GM18858 (cell line): ENCODE data around the gene PDLIM5.
"Not testable (repeated sequence)": the region's sequence is repeated elsewhere in the genome, so short reads cannot be mapped to it uniquely, and the experiment has no call there.

Source experiments
- ATAC-seq: cut with Tn5 transposase; IDR thresholded peaks from one replicate; pipeline ENCODE4 v1.9.1; 2021; ENCODE audit not compliant: unreplicated experiment

Gene PDLIM5

DNA sequence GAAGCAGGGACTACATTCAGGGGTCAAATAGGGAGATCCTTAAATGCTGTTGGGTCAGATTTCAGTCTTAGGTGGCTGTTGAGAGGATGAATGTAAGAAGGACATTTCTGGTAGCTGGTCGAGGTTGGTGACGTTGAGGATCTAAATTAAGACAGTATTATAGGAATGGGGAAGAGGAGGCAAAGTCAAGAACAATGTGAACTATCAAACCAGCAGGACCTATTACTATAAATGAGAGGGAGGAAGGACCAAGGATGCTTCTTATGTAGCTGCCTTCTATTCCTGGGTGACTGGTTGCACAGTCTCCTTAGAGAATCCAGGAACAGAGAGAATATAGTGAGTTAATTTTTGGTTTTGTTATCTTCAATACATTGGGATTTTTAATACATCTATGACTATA, 187.6 kb downstream of the PDLIM5 start:
- no peak for ATAC-seq

DNA sequence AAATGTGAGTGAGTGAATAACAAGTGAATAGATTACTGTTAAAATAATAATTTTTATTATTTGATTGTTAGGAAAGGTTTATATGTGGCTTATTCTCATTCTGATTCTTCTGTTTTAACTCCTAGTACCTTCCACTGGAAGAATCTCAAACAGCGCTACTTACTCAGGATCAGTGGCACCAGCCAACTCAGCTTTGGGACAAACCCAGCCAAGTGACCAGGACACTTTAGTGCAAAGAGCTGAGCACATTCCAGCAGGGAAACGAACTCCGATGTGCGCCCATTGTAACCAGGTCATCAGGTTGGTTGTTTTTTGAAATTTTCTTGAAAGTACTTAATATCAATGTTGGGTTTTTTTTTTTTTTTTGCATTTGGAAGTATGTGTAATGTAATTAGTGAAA, 188.4 kb downstream of the PDLIM5 start:
- ATAC-seq = no peak

- ATAC-seq = no peak
These were observed 190.2 kb downstream of the PDLIM5 start for GRCh38 chr4:94641702-94642560.

- ATAC-seq = no peak
These were observed 190.8 kb downstream of the PDLIM5 start for GRCh38 chr4:94642561-94642866.

- ATAC-seq = no peak
These were observed 197.0 kb downstream of the PDLIM5 start for GRCh38 chr4:94648699-94649098.

DNA sequence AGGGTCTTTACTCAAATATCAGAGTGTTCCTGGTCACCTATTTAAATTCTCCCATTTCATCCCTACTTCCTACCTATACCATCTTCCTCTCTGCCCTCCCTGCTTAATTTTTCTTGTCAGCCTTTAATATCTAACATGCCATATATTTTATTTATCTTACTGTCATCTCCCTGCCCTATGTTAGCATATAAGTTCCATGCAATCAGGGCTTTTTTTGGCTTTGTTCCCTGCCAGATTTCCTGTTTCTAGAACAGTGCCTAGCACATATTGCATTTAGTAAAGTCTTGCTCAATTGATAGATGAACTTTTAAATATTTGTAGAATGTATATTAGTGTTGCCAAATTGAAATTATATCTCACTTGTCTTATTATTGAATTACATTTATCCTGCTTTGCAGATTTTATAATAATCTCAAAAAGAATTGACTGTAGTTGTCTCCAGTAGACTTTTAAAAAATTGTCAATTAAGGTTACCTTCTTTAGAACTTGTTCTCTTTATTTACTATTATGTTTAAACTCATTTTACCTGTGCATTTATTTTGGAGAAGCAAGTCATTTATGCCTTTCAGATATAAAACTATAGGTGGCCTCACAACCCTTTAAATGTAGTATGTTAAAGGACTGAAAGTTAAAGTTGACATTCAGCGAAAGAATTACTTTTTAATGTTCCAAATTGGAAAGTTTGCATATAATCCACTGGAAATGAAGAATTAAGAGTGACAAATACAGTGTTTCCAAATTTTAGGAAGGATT, 197.8 kb downstream of the PDLIM5 start:
- no peak for ATAC-seq

GRCh38 chr4:94650134-94650495, 198.4 kb downstream of the PDLIM5 start:
- ATAC-seq = no peak

- ATAC-seq = no peak
These were observed 198.9 kb downstream of the PDLIM5 start for GRCh38 chr4:94650690-94651089.

- no peak for ATAC-seq
These were observed 201.4 kb downstream of the PDLIM5 start for GRCh38 chr4:94653095-94653649.

GRCh38 chr4:94653984-94654609, 202.4 kb downstream of the PDLIM5 start:
- no peak for ATAC-seq

DNA sequence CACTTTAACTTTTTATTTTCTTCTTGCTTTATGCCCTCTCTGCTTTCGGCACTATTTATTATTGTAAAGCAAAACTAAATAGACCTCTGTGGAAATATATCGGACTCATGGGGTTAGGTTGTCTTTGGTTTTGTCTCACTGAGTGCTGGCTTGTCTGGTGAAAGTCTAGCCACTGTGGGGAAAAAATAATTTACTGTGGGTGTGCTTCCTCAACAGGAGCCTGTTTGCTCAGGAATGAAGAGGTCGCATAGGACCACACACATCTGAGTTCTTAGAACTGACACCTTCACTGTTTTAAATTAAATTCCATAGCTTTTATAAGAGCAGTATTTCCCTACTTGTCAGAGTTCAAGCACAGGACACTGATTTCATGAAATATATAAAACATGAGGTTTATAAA, 203.0 kb downstream of the PDLIM5 start:
- ATAC-seq = no peak

DNA sequence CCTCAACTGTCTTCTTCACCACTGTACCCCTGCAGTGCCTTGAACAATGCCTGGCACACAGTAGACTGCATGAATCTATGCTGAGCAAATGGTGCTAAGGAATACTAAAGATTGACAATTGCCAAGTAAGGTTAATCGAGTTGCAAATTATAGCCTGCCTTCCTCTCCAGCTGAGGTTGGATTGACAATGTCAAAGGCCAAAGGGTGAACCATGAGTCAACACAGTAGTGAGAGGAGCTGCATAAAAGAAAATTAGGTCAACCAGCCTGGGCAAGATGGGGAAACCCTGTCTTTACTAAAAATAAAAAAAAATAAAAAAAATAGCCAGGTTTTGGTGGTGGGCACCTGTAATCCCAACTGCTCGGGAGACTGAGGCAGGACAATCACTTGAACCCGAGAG, 208.9 kb downstream of the PDLIM5 start:
- no peak for ATAC-seq

DNA sequence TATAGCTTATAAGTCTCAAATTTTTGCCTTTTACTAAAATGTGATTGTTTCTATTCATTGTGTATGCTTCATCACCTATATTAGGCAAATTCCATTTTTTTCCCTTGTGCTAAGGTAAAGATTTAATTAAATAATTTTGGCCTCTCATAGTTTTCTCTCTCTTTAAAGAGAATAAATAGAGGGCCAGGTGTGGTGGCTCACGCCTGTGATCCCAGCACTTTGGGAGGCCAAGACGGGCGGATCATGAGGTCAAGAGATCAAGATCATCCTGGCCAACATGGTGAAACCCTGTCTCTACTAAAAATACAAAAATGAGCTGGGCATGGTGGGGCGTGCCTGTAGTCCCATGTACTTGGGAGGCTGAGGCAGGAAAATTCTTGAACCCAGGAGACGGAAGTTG, 213.3 kb downstream of the PDLIM5 start:
- not testable (repeated sequence) for ATAC-seq

DNA sequence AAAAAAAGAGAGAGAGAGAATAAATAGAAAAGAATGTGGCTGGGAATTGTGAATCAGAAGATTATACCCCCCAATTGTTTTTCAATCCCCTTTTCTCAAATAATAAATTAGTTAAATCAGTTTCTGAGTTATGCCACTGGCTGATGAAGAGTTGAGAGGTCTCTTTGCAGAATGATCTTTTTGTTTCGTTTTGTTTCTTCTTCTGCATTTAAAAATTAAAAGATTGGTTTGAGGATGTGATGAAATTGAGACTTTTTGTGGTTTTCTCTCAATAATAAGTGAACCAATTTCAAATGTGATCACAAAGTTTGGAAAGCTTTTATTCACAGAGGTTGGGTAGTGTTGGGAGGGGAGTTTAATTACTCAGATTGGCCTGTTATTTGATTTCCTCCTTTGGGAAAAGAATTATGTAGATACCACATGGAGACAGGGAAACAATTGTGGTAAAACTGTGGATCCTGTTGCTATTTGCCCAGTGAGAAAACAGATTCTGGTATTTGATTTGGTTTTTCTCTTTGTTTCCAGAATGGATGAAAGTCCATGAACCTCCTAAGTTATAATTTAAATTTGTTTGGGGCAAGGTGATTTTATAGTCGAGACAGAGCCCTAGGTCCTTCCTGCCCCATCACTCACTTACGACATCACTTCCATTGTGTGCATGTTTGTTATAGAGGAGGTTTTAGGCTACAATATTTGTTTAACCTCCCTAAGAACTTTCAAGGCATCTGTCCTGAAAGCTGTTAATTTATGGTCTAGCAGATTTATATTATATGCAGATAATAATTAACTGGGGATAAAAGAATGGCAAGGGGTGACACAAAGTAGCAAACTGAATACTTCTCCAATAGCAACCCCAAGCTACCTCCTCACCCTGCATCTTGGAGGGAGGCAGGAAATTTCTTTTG, 214.0 kb downstream of the PDLIM5 start:
- ATAC-seq = no peak

DNA sequence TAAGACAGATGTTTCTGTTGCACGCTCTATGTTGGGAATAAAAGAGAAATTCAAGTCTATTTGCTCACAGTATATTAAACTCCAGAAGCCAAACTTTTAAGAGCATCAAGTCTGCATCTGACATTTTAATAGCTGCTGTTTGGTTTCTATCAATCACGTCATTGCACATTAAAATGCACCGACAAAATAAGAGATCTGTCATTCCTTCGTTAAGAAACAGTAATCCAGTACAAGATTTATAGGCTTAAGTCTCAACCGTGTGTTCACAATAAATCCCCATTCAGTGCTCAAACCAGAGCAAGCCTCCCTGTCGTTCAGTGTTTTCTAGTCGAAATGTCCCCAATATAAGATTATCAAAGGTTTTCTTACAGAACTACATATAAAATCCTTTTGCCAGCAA, 217.0 kb downstream of the PDLIM5 start:
- ATAC-seq = no peak

DNA sequence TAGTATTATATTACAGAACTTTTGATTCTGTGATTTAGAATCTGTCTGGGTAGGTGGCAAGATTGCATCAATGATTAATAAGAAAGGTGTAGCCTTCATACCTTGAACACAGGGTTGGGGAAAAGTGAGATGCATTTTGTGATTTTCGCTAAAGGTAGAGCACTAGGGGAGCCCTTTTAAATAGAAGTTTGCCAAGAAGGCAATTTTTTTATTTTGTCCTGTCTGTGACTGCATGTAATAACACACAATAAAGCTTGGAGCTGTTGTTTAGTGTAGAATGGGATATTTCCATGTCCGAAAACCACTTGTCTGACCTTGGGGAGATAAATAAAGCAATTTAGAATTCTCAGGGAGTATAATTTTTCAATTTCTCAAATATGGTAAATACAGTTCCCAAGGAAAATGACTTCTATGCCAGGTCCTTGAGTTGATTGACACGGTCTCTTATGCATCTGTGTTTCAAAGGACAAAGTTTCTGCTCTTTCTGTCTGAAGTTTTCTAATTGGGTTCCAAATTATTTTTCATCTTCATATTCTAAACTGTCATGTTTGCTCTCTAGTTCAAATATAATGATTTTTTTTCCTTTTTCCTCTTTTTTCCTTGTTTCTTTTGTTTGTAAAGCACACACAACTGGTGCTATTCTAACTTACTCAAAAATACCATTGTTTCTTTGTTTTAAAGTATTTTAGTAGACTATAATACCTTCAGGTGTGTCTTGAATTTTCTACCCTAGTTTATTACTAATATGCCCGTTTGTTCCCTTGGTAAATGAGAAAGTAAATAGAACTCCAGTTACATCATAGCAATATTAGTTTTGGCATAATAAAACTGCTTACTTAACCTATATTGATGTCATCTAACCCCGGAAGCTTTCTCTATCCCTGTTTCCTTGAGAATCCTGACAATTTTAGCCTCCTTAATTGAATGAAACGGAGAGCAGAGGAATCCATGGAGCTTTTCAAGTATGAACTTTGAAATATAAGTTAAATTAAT, 218.2 kb downstream of the PDLIM5 start:
- no peak for ATAC-seq

- no peak for ATAC-seq
These were observed 219.4 kb downstream of the PDLIM5 start for GRCh38 chr4:94671113-94671512.

DNA sequence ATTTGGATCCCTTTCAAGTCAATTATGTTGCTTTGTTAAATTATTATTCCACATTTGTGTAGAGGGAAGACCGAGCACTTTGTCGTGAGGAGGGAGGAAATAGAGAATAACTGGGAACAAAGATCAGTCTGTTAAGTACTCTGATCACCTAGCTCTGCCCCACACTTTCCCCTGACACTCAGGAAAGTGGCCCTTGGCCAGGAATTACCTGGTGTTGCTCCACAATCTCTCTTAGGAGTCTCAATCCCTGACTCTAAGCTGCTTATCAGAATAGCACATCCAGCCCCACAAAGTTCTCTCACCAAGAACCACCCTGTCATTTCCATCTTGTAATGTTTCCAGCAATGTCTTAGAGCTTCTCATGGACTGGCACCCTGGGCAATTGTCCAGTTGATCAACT, 222.2 kb downstream of the PDLIM5 start:
- ATAC-seq = no peak

- no peak for ATAC-seq
These were observed 225.2 kb downstream of the PDLIM5 start for GRCh38 chr4:94676970-94677369.

DNA sequence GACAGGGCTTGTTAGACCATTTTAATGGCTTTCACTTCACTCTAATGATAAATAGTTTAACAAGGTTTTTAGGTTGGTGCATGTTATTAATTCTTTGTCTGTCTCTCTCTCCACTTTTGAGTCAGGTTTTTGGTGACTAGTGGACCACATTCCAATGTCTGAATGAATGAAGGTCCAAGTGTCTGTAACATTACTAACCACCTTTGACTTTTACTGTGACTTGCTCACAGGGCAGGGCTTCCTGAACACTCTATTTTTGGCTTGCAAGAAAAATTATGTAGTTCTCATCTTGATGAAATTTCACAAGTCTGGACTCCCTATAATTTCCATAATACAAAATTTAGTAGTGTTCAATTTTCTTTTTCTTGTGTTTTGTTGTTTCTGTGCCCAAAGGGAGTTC, 227.2 kb downstream of the PDLIM5 start:
- ATAC-seq = no peak
